ENCODE measurements around the gene RUFY2.

RUFY2 gene

GRCh38 chr10:68406815-68407548 lies at the start of gene RUFY2:
Gene RUFY2 (minus strand): TSS chr10:68407277. CDS start chr10:68407189, 88 bp downstream.
- peak; percentile 92 for DNase-seq

GRCh38 chr10:68449698-68450097 lies 42.6 kb upstream of the RUFY2 start:
- DNase-seq, result peak; percentile 65

GRCh38 chr10:68446179-68446578 lies 39.1 kb upstream of the RUFY2 start:
- DNase-seq, result no peak

- DNase-seq, result no peak
Observed at GRCh38 chr10:68442971-68443370, 35.9 kb upstream of the RUFY2 start.

GRCh38 chr10:68440898-68441297 lies 33.8 kb upstream of the RUFY2 start:
- no peak for DNase-seq

GRCh38 chr10:68435803-68436202 lies 28.7 kb upstream of the RUFY2 start:
- no peak for DNase-seq

- no peak for DNase-seq
Observed at GRCh38 chr10:68434657-68435056, 27.6 kb upstream of the RUFY2 start.

- no peak for DNase-seq
Observed at GRCh38 chr10:68428396-68429104, 21.5 kb upstream of the RUFY2 start.

- no peak for DNase-seq
Observed at GRCh38 chr10:68424454-68425014, 17.5 kb upstream of the RUFY2 start.

GRCh38 chr10:68423522-68423921 lies 16.4 kb upstream of the RUFY2 start:
- no peak for DNase-seq

- DNase-seq, result no peak
Observed at GRCh38 chr10:68419376-68419775, 12.3 kb upstream of the RUFY2 start.

- DNase-seq, result no peak
Observed at GRCh38 chr10:68408898-68409518, 1.9 kb upstream of the RUFY2 start.

GRCh38 chr10:68406111-68406814 lies 814 bp downstream of the RUFY2 start:
- peak; percentile 84 for DNase-seq

- no peak for DNase-seq
Observed at GRCh38 chr10:68403701-68404100, 3.4 kb downstream of the RUFY2 start.

- no peak for DNase-seq
Observed at GRCh38 chr10:68402276-68402675, 4.8 kb downstream of the RUFY2 start.

GRCh38 chr10:68397005-68397404 lies 10.1 kb downstream of the RUFY2 start:
- no peak for DNase-seq

- no peak for DNase-seq
Observed at GRCh38 chr10:68385740-68386139, 21.3 kb downstream of the RUFY2 start.

- DNase-seq, result no peak
Observed at GRCh38 chr10:68371604-68372003, 35.5 kb downstream of the RUFY2 start.

GRCh38 chr10:68367121-68367520 lies 40.0 kb downstream of the RUFY2 start:
- DNase-seq, result no peak

GRCh38 chr10:68366600-68366999 lies 40.5 kb downstream of the RUFY2 start:
- DNase-seq, result no peak

GRCh38 chr10:68365611-68366010 lies 41.5 kb downstream of the RUFY2 start:
- DNase-seq, result no peak

GRCh38 chr10:68364101-68364886 lies 42.8 kb downstream of the RUFY2 start:
- DNase-seq, result peak; percentile 30

Measured in left hindlimb (tissue), 1 donor.